K562 (cell line): ENCODE results near the gene OR5K1. TPM values are rescaled to one million over a fixed set of nuclear protein-coding genes. Genes with fewer than 3 reads are reported as not detected.

Experiments used
- BCLAF1 ChIP-seq, 2 experiments: fragments of 450-650 bp in 1 of 2; IDR thresholded peaks; 2 replicates each; pipeline ENCODE4 v1.6.1; 2011 to 2017; ENCODE audit warnings: low read depth in 2 of 2, antibody characterized with exemption in 1 of 2, borderline replicate concordance in 1 of 2, low read length in 1 of 2, mild to moderate bottlenecking in 1 of 2, mixed read lengths in 1 of 2; ENCODE audit not compliant: control insufficient read depth in 1 of 2
- BMI1 ChIP-seq: fragments of 150-350 bp; IDR thresholded peaks from 2 replicates; pipeline ENCODE4 v1.6.1; 2014; ENCODE audit warnings: low read length
- CREB3L1 ChIP-seq: fragments of 450-650 bp; IDR thresholded peaks from 2 replicates; pipeline ENCODE4 v1.6.1; 2014; ENCODE audit warnings: low read depth, mild to moderate bottlenecking, moderate library complexity, borderline replicate concordance
- FOS ChIP-seq: IDR thresholded peaks from 3 replicates; pipeline ENCODE4 v1.6.1; 2011; ENCODE audit not compliant: insufficient read length; ENCODE audit errors: extremely low read depth
- MAFF ChIP-seq: IDR thresholded peaks from 2 replicates; pipeline ENCODE4 v1.6.1; 2012; ENCODE audit warnings: low read length, improper control_type of control experiment
- MAFK ChIP-seq: IDR thresholded peaks from 2 replicates; pipeline ENCODE4 v1.6.1; 2011; ENCODE audit warnings: low read length, improper control_type of control experiment
- MCM5 ChIP-seq: fragments of 450-650 bp; IDR thresholded peaks from 2 replicates; pipeline ENCODE4 v1.6.1; 2016; ENCODE audit warnings: low read depth
- NCOA2 ChIP-seq, 2 experiments: fragments of 450-650 bp; IDR thresholded peaks; 2 replicates each; pipeline ENCODE4 v1.6.1; 2018; ENCODE audit warnings: mild to moderate bottlenecking in 2 of 2, moderate library complexity in 1 of 2; ENCODE audit not compliant: partially characterized antibody in 2 of 2
- SMARCE1 ChIP-seq: fragments of 450-650 bp; IDR thresholded peaks from 2 replicates; pipeline ENCODE4 v1.7.1; 2016; ENCODE audit warnings: mild to moderate bottlenecking
- TSC22D4 ChIP-seq: fragments of 450-650 bp; IDR thresholded peaks from 2 replicates; pipeline ENCODE4 v1.6.1; 2016; ENCODE audit warnings: missing genetic modification characterization, missing biosample characterization, control low read depth
- ZNF121 ChIP-seq: sonication (generic); formaldehyde crosslinking; conservative IDR thresholded peaks from 2 replicates; pipeline ENCODE4 v1.8.0; 2022; ENCODE audit warnings: missing genetic modification reagents
- ZNF311 ChIP-seq: fragments of 250-450 bp; sonication (Bioruptor Pico); IDR thresholded peaks from 2 replicates; pipeline ENCODE4 v1.4.0; 2020; ENCODE audit warnings: mild to moderate bottlenecking, moderate library complexity
- ZNF395 ChIP-seq: fragments of 200-800 bp; sonication (Bioruptor generic); IDR thresholded peaks from 2 replicates; pipeline ENCODE4 v1.6.1; 2017; ENCODE audit warnings: missing genetic modification characterization, missing compliant biosample characterization
- polyA plus RNA-seq, 8 experiments: library from polyadenylated mRNA; depleted of rRNA in 4 of 8; stranded (reverse) in 5 of 8; unstranded in 3 of 8; fragments of >200 nt; fragmentation: Nextera tagmentation in 2 of 8; fragmentation: Illumina TruSeq in 1 of 8; extraction: Ambion mirVana in 2 of 8; extraction: Trizol in 1 of 8; gene quantifications; 2 replicates each; pipeline versions ENCODE4 v1.2.1 to v1.2.3, GENCODE V29; 2011 to 2014; ENCODE audit warnings: inconsistent platforms in 1 of 8, missing spikeins in 1 of 8
- total RNA-seq, 7 experiments: library from RNA; depleted of rRNA in 6 of 7; stranded (reverse); fragments of >200 nt in 6 of 7; fragmentation: Illumina TruSeq in 2 of 7; extraction: Trizol in 2 of 7; gene quantifications; 2 replicates each; pipeline versions ENCODE4 v1.2.1 to v1.2.3, GENCODE V29; 2011 to 2021; ENCODE audit warnings: low replicate concordance in 1 of 7
- TF ChIP-seq, protein P1 (sequence below): IDR thresholded peaks from 2 replicates; pipeline ENCODE4 v1.6.1; 2011; ENCODE audit not compliant: insufficient read length; ENCODE audit errors: extremely low read depth
- TF ChIP-seq, protein P2 (sequence below): fragments of 250-450 bp; sonication (Bioruptor Pico); IDR thresholded peaks from 2 replicates; pipeline ENCODE4 v1.5.1; 2021; ENCODE audit warnings: mild to moderate bottlenecking

OR5K1 gene
- total and polyA plus RNA-seq, 9 of the 15 experiments (the other 6 are each of a cell fraction or from before 2014, with no cell fraction given) = not detected

- TF ChIP-seq ZNF395 (CRISPR knock-in tag) (no peak), NCOA2 (IDR thresholded peaks at IDR 0.05; ENCODE audit: partially characterized antibody in 2 of 2) (no peak), BCLAF1 (IDR thresholded peaks at IDR 0.05; ENCODE audit: borderline replicate concordance in 1 of 2, control insufficient read depth in 1 of 2, low read depth in 2 of 2, low read length in 1 of 2) (no peak), MCM5 (no peak), MAFF (peak; percentile 4; the same call in 1 of the 2 replicates), ZNF121 (CRISPR knock-in tag) (no peak), SMARCE1 (0 out of 2 replicates have a peak, but pooled peaks have one; percentile 51), FOS (no peak), CREB3L1 (no peak), TSC22D4 (no peak), MAFK (no peak), ZNF311 (CRISPR knock-in tag) (no peak), BMI1 (no peak)
- TF ChIP-seq, protein P1, sequence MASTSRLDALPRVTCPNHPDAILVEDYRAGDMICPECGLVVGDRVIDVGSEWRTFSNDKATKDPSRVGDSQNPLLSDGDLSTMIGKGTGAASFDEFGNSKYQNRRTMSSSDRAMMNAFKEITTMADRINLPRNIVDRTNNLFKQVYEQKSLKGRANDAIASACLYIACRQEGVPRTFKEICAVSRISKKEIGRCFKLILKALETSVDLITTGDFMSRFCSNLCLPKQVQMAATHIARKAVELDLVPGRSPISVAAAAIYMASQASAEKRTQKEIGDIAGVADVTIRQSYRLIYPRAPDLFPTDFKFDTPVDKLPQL = no peak
- TF ChIP-seq, protein P2, sequence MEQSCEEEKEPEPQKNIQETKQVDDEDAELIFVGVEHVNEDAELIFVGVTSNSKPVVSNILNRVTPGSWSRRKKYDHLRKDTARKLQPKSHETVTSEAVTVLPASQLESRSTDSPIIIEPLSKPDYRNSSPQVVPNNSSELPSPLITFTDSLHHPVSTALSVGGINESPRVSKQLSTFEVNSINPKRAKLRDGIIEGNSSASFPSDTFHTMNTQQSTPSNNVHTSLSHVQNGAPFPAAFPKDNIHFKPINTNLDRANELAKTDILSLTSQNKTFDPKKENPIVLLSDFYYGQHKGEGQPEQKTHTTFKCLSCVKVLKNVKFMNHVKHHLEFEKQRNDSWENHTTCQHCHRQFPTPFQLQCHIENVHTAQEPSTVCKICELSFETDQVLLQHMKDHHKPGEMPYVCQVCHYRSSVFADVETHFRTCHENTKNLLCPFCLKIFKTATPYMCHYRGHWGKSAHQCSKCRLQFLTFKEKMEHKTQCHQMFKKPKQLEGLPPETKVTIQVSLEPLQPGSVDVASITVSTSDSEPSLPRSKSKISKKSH = no peak
Measured at GRCh38 chr3:98521897-98522543, 59.0 kb downstream of the OR5K1 start (continued).
